UCSD-AML1 (cell line): ENCODE measurements around the gene DTX2.
"Not testable (repeated sequence)": the region's sequence is repeated elsewhere in the genome, so short reads cannot be mapped to it uniquely, and the experiment has no call there.

Source experiments
- DNase-seq: peaks from one replicate; lab custom pipeline; 2025; ENCODE audit not compliant: unreplicated experiment; lab: John Stamatoyannopoulos, UW

The DTX2 gene

GRCh38 chr7:76485822-76486610, 24.5 kb downstream of the DTX2 start:
- not testable (repeated sequence) for DNase-seq

- DNase-seq, result not testable (repeated sequence)
These were observed 25.1 kb downstream of the DTX2 start for GRCh38 chr7:76486618-76487017.

GRCh38 chr7:76487969-76488368, 26.5 kb downstream of the DTX2 start:
- not testable (repeated sequence) for DNase-seq

- not testable (repeated sequence) for DNase-seq
These were observed 30.6 kb downstream of the DTX2 start for GRCh38 chr7:76492139-76492538.

GRCh38 chr7:76495717-76496116, 34.2 kb downstream of the DTX2 start:
- not testable (repeated sequence) for DNase-seq

GRCh38 chr7:76497918-76498582, 36.5 kb downstream of the DTX2 start:
- DNase-seq, result not testable (repeated sequence)

GRCh38 chr7:76498583-76499200, 37.2 kb downstream of the DTX2 start:
- not testable (repeated sequence) for DNase-seq

GRCh38 chr7:76499201-76499923, 37.9 kb downstream of the DTX2 start:
- not testable (repeated sequence) for DNase-seq

GRCh38 chr7:76499924-76500241, 38.4 kb downstream of the DTX2 start:
- DNase-seq, result not testable (repeated sequence)

- DNase-seq, result not testable (repeated sequence)
These were observed 40.7 kb downstream of the DTX2 start for GRCh38 chr7:76502224-76502623.

- not testable (repeated sequence) for DNase-seq
These were observed 41.3 kb downstream of the DTX2 start for GRCh38 chr7:76502836-76503235.

GRCh38 chr7:76503244-76503643, 41.7 kb downstream of the DTX2 start:
- DNase-seq, result not testable (repeated sequence)

GRCh38 chr7:76504351-76505167, 43.0 kb downstream of the DTX2 start:
- DNase-seq, result not testable (repeated sequence)

GRCh38 chr7:76505168-76506080, 43.9 kb downstream of the DTX2 start:
- no peak for DNase-seq

- DNase-seq, result no peak
These were observed 44.6 kb downstream of the DTX2 start for GRCh38 chr7:76506081-76506440.

GRCh38 chr7:76506643-76507042, 45.1 kb downstream of the DTX2 start:
- not testable (repeated sequence) for DNase-seq

GRCh38 chr7:76507723-76508406, 46.4 kb downstream of the DTX2 start:
- no peak for DNase-seq

- peak; percentile 19 for DNase-seq
These were observed 48.7 kb downstream of the DTX2 start, which contains the start of gene UPK3B for GRCh38 chr7:76509931-76510877. Gene UPK3B, plus strand, starts transcription at chr7:76510552. Its CDS starts 101 bp downstream, at chr7:76510653.
